ENCODE results near the gene DNM3. TPM values are rescaled to one million over a fixed set of nuclear protein-coding genes. Genes with fewer than 3 reads are reported as not detected.

DNM3 gene
- total and polyA plus RNA-seq, 4 donors = 2.6 to 16.2 (median 5.1) TPM; not detected in 1

- no peaks in the 10 kb centered on the region for H3K36me3 ChIP-seq (ENCODE audit: control insufficient read depth in 1 of 2, insufficient read depth in 2 of 2, low read length in 1 of 2)
- no peaks in the 10 kb centered on the region for H3K9me3 ChIP-seq (ENCODE audit: control insufficient read depth, low read length)
- no peak for DNase-seq
- no peak for ATAC-seq (ENCODE audit: low FRiP score)
- no peaks in the 10 kb centered on the region for H3K27me3 ChIP-seq (ENCODE audit: control insufficient read depth in 1 of 2, insufficient read depth in 2 of 2, low read length in 1 of 2)
- H3K27ac ChIP-seq (ENCODE audit: low read depth in 1 of 2, low read length in 2 of 2) = no peak overlapping the region
- H3K4me3 ChIP-seq (ENCODE audit: low read length in 2 of 2) = no peak overlapping the region
- WGBS, 2 donors = 85 to 92% methylated on average over 2 of the region's 2 CpGs
- no peaks in the 10 kb centered on the region for H3K4me1 ChIP-seq (ENCODE audit: control insufficient read depth in 1 of 2, insufficient read depth in 2 of 2, low read length in 2 of 2)
- intact Hi-C loops (cut with DNase I) = no loop called here
Observed at GRCh38 chr1:171994293-171994692, 153.0 kb downstream of the DNM3 start.

GRCh38 chr1:171995573-171995972 lies 154.3 kb downstream of the DNM3 start:
- no peak for ATAC-seq (ENCODE audit: low FRiP score)
- Histone ChIP-seq H3K9me3 (ENCODE audit: control insufficient read depth, low read length) (no peaks in the 10 kb centered on the region), H3K4me1 (ENCODE audit: control insufficient read depth in 1 of 2, insufficient read depth in 2 of 2, low read length in 2 of 2) (no peaks in the 10 kb centered on the region), H3K36me3 (ENCODE audit: control insufficient read depth in 1 of 2, insufficient read depth in 2 of 2, low read length in 1 of 2) (no peaks in the 10 kb centered on the region), H3K4me3 (ENCODE audit: low read length in 2 of 2) (no peak overlapping the region), H3K27me3 (ENCODE audit: control insufficient read depth in 1 of 2, insufficient read depth in 2 of 2, low read length in 1 of 2) (no peaks in the 10 kb centered on the region), H3K27ac (ENCODE audit: low read depth in 1 of 2, low read length in 2 of 2) (no peak overlapping the region)
- intact Hi-C loops (cut with DNase I) = no loop called here
- 87 to 94% methylated on average over 3 of the region's 3 CpGs for WGBS, 2 donors
- DNase-seq = no peak

- Histone ChIP-seq H3K36me3 (ENCODE audit: control insufficient read depth in 1 of 2, insufficient read depth in 2 of 2, low read length in 1 of 2) (no peaks in the 10 kb centered on the region), H3K27me3 (ENCODE audit: control insufficient read depth in 1 of 2, insufficient read depth in 2 of 2, low read length in 1 of 2) (no peaks in the 10 kb centered on the region), H3K27ac (ENCODE audit: low read depth in 1 of 2, low read length in 2 of 2) (no peak overlapping the region), H3K4me3 (ENCODE audit: low read length in 2 of 2) (no peak overlapping the region), H3K4me1 (ENCODE audit: control insufficient read depth in 1 of 2, insufficient read depth in 2 of 2, low read length in 2 of 2) (no peaks in the 10 kb centered on the region), H3K9me3 (ENCODE audit: control insufficient read depth, low read length) (no peaks in the 10 kb centered on the region)
- ATAC-seq (ENCODE audit: low FRiP score) (no peak), DNase-seq (no peak)
- WGBS, 2 donors = 78 to 88% methylated on average over 1 of the region's 1 CpG
- intact Hi-C loops (cut with DNase I) = no loop called here
Observed at GRCh38 chr1:171997936-171998335, 156.6 kb downstream of the DNM3 start.

GRCh38 chr1:171998711-171999110 lies 157.4 kb downstream of the DNM3 start:
- WGBS, 2 donors = 87 to 89% methylated on average over 2 of the region's 2 CpGs
- DNase-seq (no peak), ATAC-seq (ENCODE audit: low FRiP score) (no peak)
- Histone ChIP-seq H3K9me3 (ENCODE audit: control insufficient read depth, low read length) (no peaks in the 10 kb centered on the region), H3K4me1 (ENCODE audit: control insufficient read depth in 1 of 2, insufficient read depth in 2 of 2, low read length in 2 of 2) (no peaks in the 10 kb centered on the region), H3K27me3 (ENCODE audit: control insufficient read depth in 1 of 2, insufficient read depth in 2 of 2, low read length in 1 of 2) (no peaks in the 10 kb centered on the region), H3K36me3 (ENCODE audit: control insufficient read depth in 1 of 2, insufficient read depth in 2 of 2, low read length in 1 of 2) (no peaks in the 10 kb centered on the region), H3K4me3 (ENCODE audit: low read length in 2 of 2) (no peak overlapping the region), H3K27ac (ENCODE audit: low read depth in 1 of 2, low read length in 2 of 2) (no peak overlapping the region)
- intact Hi-C loops (cut with DNase I) = no loop called here

- H3K27me3 ChIP-seq (ENCODE audit: control insufficient read depth in 1 of 2, insufficient read depth in 2 of 2, low read length in 1 of 2) = no peaks in the 10 kb centered on the region
- no peaks in the 10 kb centered on the region for H3K36me3 ChIP-seq (ENCODE audit: control insufficient read depth in 1 of 2, insufficient read depth in 2 of 2, low read length in 1 of 2)
- WGBS, 2 donors = 78 to 80% methylated on average over 2 of the region's 2 CpGs
- H3K4me3 ChIP-seq (ENCODE audit: low read length in 2 of 2) = no peak overlapping the region
- no peak overlapping the region for H3K27ac ChIP-seq (ENCODE audit: low read depth in 1 of 2, low read length in 2 of 2)
- ATAC-seq (ENCODE audit: low FRiP score) (no peak), DNase-seq (no peak)
- no peaks in the 10 kb centered on the region for H3K4me1 ChIP-seq (ENCODE audit: control insufficient read depth in 1 of 2, insufficient read depth in 2 of 2, low read length in 2 of 2)
- intact Hi-C loops (cut with DNase I) = loop anchor here (5.0 kb wide), 2 partner anchors 428 to 443 kb away; partner anchors contain the start of gene PIGC (in 1 of the 2)
- no peaks in the 10 kb centered on the region for H3K9me3 ChIP-seq (ENCODE audit: control insufficient read depth, low read length)
Observed at GRCh38 chr1:171999756-172000155, 158.5 kb downstream of the DNM3 start.

GRCh38 chr1:172001288-172001687 lies 160.0 kb downstream of the DNM3 start:
- intact Hi-C loops (cut with DNase I) = loop anchor here (5.0 kb wide), 2 partner anchors 426 to 441 kb away; partner anchors contain the start of gene PIGC (in 1 of the 2)
- Histone ChIP-seq H3K4me3 (ENCODE audit: low read length in 2 of 2) (no peak overlapping the region), H3K4me1 (ENCODE audit: control insufficient read depth in 1 of 2, insufficient read depth in 2 of 2, low read length in 2 of 2) (no peaks in the 10 kb centered on the region), H3K27me3 (ENCODE audit: control insufficient read depth in 1 of 2, insufficient read depth in 2 of 2, low read length in 1 of 2) (no peaks in the 10 kb centered on the region), H3K9me3 (ENCODE audit: control insufficient read depth, low read length) (no peaks in the 10 kb centered on the region), H3K36me3 (ENCODE audit: control insufficient read depth in 1 of 2, insufficient read depth in 2 of 2, low read length in 1 of 2) (no peaks in the 10 kb centered on the region), H3K27ac (ENCODE audit: low read depth in 1 of 2, low read length in 2 of 2) (no peak overlapping the region)
- DNase-seq = no peak
- 68 to 78% methylated on average over 3 of the region's 3 CpGs for WGBS, 2 donors
- ATAC-seq (ENCODE audit: low FRiP score) = no peak

- H3K9me3 ChIP-seq (ENCODE audit: control insufficient read depth, low read length) = no peaks in the 10 kb centered on the region
- H3K4me1 ChIP-seq (ENCODE audit: control insufficient read depth in 1 of 2, insufficient read depth in 2 of 2, low read length in 2 of 2) = no peaks in the 10 kb centered on the region
- ATAC-seq (ENCODE audit: low FRiP score) = no peak
- no peak for DNase-seq
- no peaks in the 10 kb centered on the region for H3K36me3 ChIP-seq (ENCODE audit: control insufficient read depth in 1 of 2, insufficient read depth in 2 of 2, low read length in 1 of 2)
- intact Hi-C loops (cut with DNase I) = loop anchor here (5.0 kb wide), 2 partner anchors 424 to 439 kb away; partner anchors contain the start of gene PIGC (in 1 of the 2)
- no peak overlapping the region for H3K27ac ChIP-seq (ENCODE audit: low read depth in 1 of 2, low read length in 2 of 2)
- no peak overlapping the region for H3K4me3 ChIP-seq (ENCODE audit: low read length in 2 of 2)
- WGBS, 2 donors = 0 to 4% methylated on average over 3 of the region's 3 CpGs
- no peaks in the 10 kb centered on the region for H3K27me3 ChIP-seq (ENCODE audit: control insufficient read depth in 1 of 2, insufficient read depth in 2 of 2, low read length in 1 of 2)
Observed at GRCh38 chr1:172002725-172003345, 161.5 kb downstream of the DNM3 start.

- Histone ChIP-seq H3K27me3 (ENCODE audit: control insufficient read depth in 1 of 2, insufficient read depth in 2 of 2, low read length in 1 of 2) (no peaks in the 10 kb centered on the region), H3K4me1 (ENCODE audit: control insufficient read depth in 1 of 2, insufficient read depth in 2 of 2, low read length in 2 of 2) (no peaks in the 10 kb centered on the region), H3K27ac (ENCODE audit: low read depth in 1 of 2, low read length in 2 of 2) (no peak overlapping the region), H3K4me3 (ENCODE audit: low read length in 2 of 2) (no peak overlapping the region), H3K9me3 (ENCODE audit: control insufficient read depth, low read length) (no peaks in the 10 kb centered on the region), H3K36me3 (ENCODE audit: control insufficient read depth in 1 of 2, insufficient read depth in 2 of 2, low read length in 1 of 2) (no peaks in the 10 kb centered on the region)
- 94% methylated on average over 3 of the region's 3 CpGs for WGBS, 2 donors
- DNase-seq (no peak), ATAC-seq (ENCODE audit: low FRiP score) (no peak)
- intact Hi-C loops (cut with DNase I) = loop anchor here (5.0 kb wide), 2 partner anchors 423 to 438 kb away; partner anchors contain the start of gene PIGC (in 1 of the 2)
Observed at GRCh38 chr1:172003766-172004530, 162.7 kb downstream of the DNM3 start.

- Histone ChIP-seq H3K9me3 (ENCODE audit: control insufficient read depth, low read length) (no peaks in the 10 kb centered on the region), H3K27me3 (ENCODE audit: control insufficient read depth in 1 of 2, insufficient read depth in 2 of 2, low read length in 1 of 2) (no peaks in the 10 kb centered on the region), H3K4me1 (ENCODE audit: control insufficient read depth in 1 of 2, insufficient read depth in 2 of 2, low read length in 2 of 2) (no peaks in the 10 kb centered on the region), H3K36me3 (ENCODE audit: control insufficient read depth in 1 of 2, insufficient read depth in 2 of 2, low read length in 1 of 2) (no peaks in the 10 kb centered on the region), H3K4me3 (ENCODE audit: low read length in 2 of 2) (no peak overlapping the region), H3K27ac (ENCODE audit: low read depth in 1 of 2, low read length in 2 of 2) (no peak overlapping the region)
- DNase-seq (no peak), ATAC-seq (ENCODE audit: low FRiP score) (no peak)
- intact Hi-C loops (cut with DNase I) = loop anchor here (5.0 kb wide), 2 partner anchors 423 to 438 kb away; partner anchors contain the start of gene PIGC (in 1 of the 2)
Observed at GRCh38 chr1:172004671-172005070, 163.4 kb downstream of the DNM3 start.
